ENCODE results near the gene TRPV4.

Gene TRPV4

GRCh38 chr12:109740694-109741245 is 92.4 kb downstream of the TRPV4 start:
- TF ChIP-seq CTCF (IDR thresholded peaks at IDR 0.05; ENCODE audit: extremely low read depth, missing control alignments), result no peak
- DNase-seq (ENCODE audit: low spot score), result no peak

GRCh38 chr12:109739747-109740693 is 93.2 kb downstream of the TRPV4 start:
- DNase-seq (ENCODE audit: low spot score), result no peak
- TF ChIP-seq CTCF (IDR thresholded peaks at IDR 0.05; ENCODE audit: extremely low read depth, missing control alignments), result no peak

GRCh38 chr12:109738878-109739665 is 94.1 kb downstream of the TRPV4 start:
- no peak for TF ChIP-seq CTCF (IDR thresholded peaks at IDR 0.05; ENCODE audit: extremely low read depth, missing control alignments)
- DNase-seq (ENCODE audit: low spot score), result no peak

- DNase-seq (ENCODE audit: low spot score), result no peak
- no peak for TF ChIP-seq CTCF (IDR thresholded peaks at IDR 0.05; ENCODE audit: extremely low read depth, missing control alignments)
These were observed 95.0 kb downstream of the TRPV4 start for GRCh38 chr12:109738209-109738608.

- no peak for TF ChIP-seq CTCF (IDR thresholded peaks at IDR 0.05; ENCODE audit: extremely low read depth, missing control alignments)
- DNase-seq (ENCODE audit: low spot score), result no peak
These were observed 95.6 kb downstream of the TRPV4 start for GRCh38 chr12:109737631-109738030.

GRCh38 chr12:109737126-109737525 is 96.1 kb downstream of the TRPV4 start:
- TF ChIP-seq CTCF (IDR thresholded peaks at IDR 0.05; ENCODE audit: extremely low read depth, missing control alignments), result no peak
- DNase-seq (ENCODE audit: low spot score), result no peak
